ENCODE data around the gene GOLGA6L9.
"Not testable (repeated sequence)": the region's sequence is repeated elsewhere in the genome, so short reads cannot be mapped to it uniquely, and the experiment has no call there.

The GOLGA6L9 gene

GRCh38 chr15:82468205-82468604, 38.6 kb downstream of the GOLGA6L9 start:
- not testable (repeated sequence) for DNase-seq (ENCODE audit: low read depth)

GRCh38 chr15:82469381-82469780, 39.8 kb downstream of the GOLGA6L9 start:
- DNase-seq (ENCODE audit: low read depth), result not testable (repeated sequence)

DNA sequence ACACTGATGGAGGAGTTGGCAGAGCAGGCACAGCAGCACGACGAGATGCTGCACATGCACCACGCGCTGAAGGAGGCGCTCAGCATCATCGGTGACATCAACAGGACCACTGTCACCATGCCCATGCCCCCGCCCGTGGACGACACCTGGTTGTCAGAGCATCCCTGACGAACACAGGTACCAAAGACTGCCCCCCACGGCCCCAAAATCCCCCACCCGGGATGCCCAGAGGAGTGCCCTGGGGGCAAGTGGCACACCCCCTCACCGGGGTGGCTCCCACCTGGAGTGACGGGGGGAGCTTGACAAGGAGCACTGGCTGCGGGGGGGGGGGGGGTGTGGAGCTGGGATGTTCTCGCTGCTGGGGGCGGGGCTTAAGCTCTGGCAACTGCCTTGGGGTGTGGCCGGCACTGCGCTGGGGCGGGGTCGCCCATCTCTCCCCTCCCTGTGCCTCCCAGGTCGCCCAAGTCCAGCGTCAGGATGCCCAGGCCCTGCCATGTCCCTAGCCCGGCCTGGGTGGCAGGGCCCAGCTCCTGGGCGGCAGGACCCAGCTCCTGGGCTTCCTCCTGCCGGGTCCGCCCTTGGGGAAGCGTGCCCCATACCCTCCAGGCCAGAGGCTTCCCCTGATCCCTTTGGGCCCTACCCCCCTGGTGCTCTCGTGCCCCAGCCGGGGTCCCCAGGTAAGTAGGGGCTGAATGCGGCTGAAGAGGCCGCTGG, 42.8 kb downstream of the GOLGA6L9 start:
- not testable (repeated sequence) for DNase-seq (ENCODE audit: low read depth)

DNA sequence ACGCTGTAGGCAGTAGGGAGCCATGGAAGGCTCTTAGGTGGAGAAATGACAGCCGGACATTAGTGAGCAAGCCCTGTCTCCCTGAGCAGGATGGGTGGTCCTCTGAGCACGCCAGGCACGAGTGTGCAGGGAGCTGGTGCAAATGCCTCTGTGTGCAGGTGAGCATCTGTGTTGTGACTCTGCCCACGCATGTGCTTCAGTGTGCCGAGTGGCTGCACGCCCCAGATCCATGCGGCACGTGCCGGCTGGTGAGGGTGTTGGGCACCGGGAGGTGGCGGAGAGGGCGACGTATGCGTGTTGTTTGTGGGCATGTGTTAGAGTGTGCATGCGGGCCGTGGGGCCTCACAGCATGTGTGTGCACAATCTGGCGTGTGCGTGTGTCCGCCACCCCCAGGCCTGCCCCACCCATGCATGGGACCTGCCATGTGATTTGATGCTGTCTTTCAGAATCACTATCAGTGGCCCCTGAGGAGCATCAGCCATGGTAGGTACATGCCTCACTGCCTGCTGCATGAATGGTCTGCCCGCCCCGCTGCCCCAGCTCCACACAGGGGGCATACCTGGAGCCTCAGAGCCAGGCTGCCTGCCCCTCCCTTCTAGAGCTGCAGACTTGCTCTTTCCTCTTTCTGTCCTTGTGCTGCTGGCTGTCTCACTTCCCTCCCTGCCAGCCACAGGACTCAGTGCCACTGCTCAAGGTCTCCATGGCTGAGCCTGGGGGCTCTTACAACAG, 45.1 kb downstream of the GOLGA6L9 start:
- not testable (repeated sequence) for DNase-seq (ENCODE audit: low read depth)

DNA sequence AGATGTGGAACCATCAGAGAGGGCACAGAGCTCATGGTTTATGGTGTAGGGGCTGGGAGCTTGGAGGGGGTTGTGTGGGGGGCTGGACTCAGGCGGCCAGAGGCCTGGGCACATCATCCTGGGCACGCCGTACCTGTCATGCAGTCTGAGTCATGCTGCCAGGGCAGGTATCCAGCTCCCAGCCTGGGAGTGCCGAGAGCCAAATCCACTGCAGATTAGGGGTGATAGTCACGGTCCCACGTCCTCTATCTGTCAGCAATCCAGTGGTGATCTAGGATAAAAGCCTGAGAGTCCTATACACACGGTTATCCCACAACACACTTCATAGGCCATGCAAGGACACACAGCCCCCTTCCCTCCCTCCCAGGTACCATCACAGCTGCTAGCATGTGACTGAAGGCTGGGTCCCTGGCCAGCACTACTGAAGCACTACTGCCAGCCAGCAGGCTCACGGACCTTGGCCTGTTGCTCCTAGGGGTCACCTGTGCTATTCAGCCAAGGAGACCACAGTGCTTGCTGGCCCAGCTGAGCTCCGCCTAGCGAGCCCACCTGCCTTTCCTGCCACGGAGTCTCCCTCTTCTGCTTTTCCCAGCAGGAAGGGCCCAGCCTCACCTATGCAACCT, 45.8 kb downstream of the GOLGA6L9 start:
- DNase-seq (ENCODE audit: low read depth), result not testable (repeated sequence)

GRCh38 chr15:82476697-82477342, 47.2 kb downstream of the GOLGA6L9 start:
- DNase-seq (ENCODE audit: low read depth), result not testable (repeated sequence)

DNA sequence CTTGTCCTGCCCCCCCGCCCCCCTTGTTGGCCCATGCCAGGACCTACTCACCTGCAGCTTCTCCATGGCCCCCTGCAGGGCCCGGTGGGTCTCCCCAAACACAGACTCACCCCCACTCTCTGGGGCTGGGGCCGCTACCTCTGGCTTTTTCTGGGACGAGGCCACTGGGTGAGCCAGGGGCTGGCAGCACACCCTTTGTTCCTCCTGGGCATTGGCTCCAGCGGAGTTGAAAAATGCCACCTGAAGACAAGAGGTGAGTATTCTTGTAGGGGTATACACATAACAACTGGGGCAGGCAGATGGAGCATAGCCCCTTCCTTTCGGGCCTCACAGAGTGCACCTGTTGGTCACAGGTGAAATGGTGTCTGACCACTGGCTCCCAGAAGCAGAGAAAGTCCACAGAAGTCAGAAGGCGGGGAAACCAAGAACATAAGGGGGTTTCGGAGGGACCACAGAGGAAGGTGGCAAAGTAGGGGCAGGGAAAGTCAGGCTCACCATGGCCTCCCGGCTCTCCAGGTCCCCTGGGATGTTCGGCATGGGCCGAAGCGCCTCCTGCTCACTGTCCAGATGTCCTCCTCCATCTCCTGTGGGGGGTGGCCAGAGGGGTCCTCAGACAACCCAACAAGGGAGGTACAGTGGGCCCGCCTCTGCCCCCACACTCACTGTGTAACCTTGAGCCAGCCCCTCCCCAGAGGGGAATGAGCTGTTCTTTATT, 47.9 kb downstream of the GOLGA6L9 start:
- DNase-seq (ENCODE audit: low read depth), result not testable (repeated sequence)

Data from T-helper 22 cell (primary cell).